GM12878 (cell line): ENCODE results near the gene P2RX4. TPM values are rescaled to one million over a fixed set of nuclear protein-coding genes. Genes with fewer than 3 reads are reported as not detected.

Experiments used
- ATAC-seq: fragments of 200-7000 bp; cut with Tn5 transposase; 3 replicates; pipeline ENCODE4 v1.9.1; 2020; ENCODE audit warnings: mild to moderate bottlenecking, moderate library complexity
- BruUV-seq: library from RNA; stranded (reverse); fragments of 400-500 nt; replicated peaks from 2 replicates; lab custom pipeline; 2021; lab: Mats Ljungman, UMichigan
- CTCF ChIA-PET: fragments of 300-600 bp; sonication (Branson Sonifier 250); formaldehyde crosslinking; extraction: SDS; loops from one replicate; lab custom pipeline; 2021; ENCODE audit warnings: inconsistent platforms; lab: Yijun Ruan, JAX
- POLR2A ChIA-PET: fragments of 350-600 bp; formaldehyde crosslinking; extraction: SDS; loops from one replicate; lab custom pipeline; 2021; ENCODE audit warnings: inconsistent platforms; lab: Charles Lee
- RAD21 ChIA-PET: fragments of 300-600 bp; sonication (Branson Sonifier 250); formaldehyde crosslinking; loops from one replicate; lab custom pipeline; 2023; ENCODE audit warnings: antibody characterized with exemption; ENCODE audit not compliant: unreplicated experiment; lab: Charles Lee
- SMC1A ChIA-PET: fragments of 300-600 bp; sonication (Branson Sonifier 250); formaldehyde crosslinking; loops from one replicate; lab custom pipeline; 2023; ENCODE audit not compliant: unreplicated experiment, uncharacterized antibody; lab: Charles Lee
- DNase-seq: peaks from one replicate; pipeline ENCODE4 v3.0.0-alpha.2; 2011; ENCODE audit warnings: low read depth, low spot score
- FAIRE-seq: peaks from 3 replicates; lab custom pipeline; 2011; peaks lifted over from hg19 to GRCh38; lab: Jason Lieb, UNC
- H2AFZ ChIP-seq: 2 replicates; pipeline ENCODE4 v1.6.0; 2011; ENCODE audit warnings: low read depth, low read length, control low read depth; ENCODE audit not compliant: control insufficient read depth
- H3K27ac ChIP-seq: 2 replicates; pipeline ENCODE4 v1.5.1; 2011; ENCODE audit warnings: control low read depth; ENCODE audit not compliant: control insufficient read depth, insufficient read depth
- H3K27me3 ChIP-seq, 2 experiments: replicated peaks in 1 of 2; 2 replicates each; pipeline versions ENCODE4 v1.6.0 to v1.6.1; 2011; ENCODE audit warnings: low read length in 1 of 2; ENCODE audit not compliant: control insufficient read depth in 2 of 2, insufficient read depth in 2 of 2
- H3K36me3 ChIP-seq, 2 experiments: 2 replicates each; pipeline ENCODE4 v1.5.1; 2011; ENCODE audit warnings: low read length in 1 of 2; ENCODE audit not compliant: control insufficient read depth in 2 of 2, insufficient read depth in 2 of 2
- H3K4me1 ChIP-seq: 2 replicates; pipeline ENCODE4 v1.6.1; 2011; ENCODE audit warnings: mild to moderate bottlenecking, low read length, moderate library complexity, mixed read lengths; ENCODE audit not compliant: control insufficient read depth, insufficient read depth
- H3K4me2 ChIP-seq: 2 replicates; pipeline ENCODE4 v1.6.0; 2011; ENCODE audit warnings: control low read depth; ENCODE audit not compliant: control insufficient read depth, insufficient read depth
- H3K4me3 ChIP-seq: fragments of 200-600 bp; sonication (generic); 2 replicates; pipeline ENCODE4 v1.5.1; 2016
- H3K79me2 ChIP-seq: 2 replicates; pipeline ENCODE4 v1.6.0; 2011; ENCODE audit warnings: low read length; ENCODE audit not compliant: control insufficient read depth, insufficient read depth
- H3K9ac ChIP-seq: 2 replicates; pipeline ENCODE4 v1.8.0; 2011; ENCODE audit warnings: low read length, control low read depth, mixed read lengths; ENCODE audit not compliant: control insufficient read depth, insufficient read depth
- H3K9me3 ChIP-seq: replicated peaks from 3 replicates; pipeline ENCODE4 v1.5.1; 2011; ENCODE audit warnings: mild to moderate bottlenecking, low read length; ENCODE audit not compliant: control insufficient read depth, insufficient read depth
- H4K20me1 ChIP-seq: 2 replicates; pipeline ENCODE4 v1.6.0; 2011; ENCODE audit not compliant: control insufficient read depth, insufficient read depth
- BRCA1 ChIP-seq: IDR thresholded peaks from 2 replicates; pipeline ENCODE4 v1.6.1; 2011; ENCODE audit warnings: low read depth, low read length, improper control_type of control experiment
- ESRRA ChIP-seq: IDR thresholded peaks from 2 replicates; pipeline ENCODE4 v1.6.1; 2012; ENCODE audit warnings: mild to moderate bottlenecking, low read length, improper control_type of control experiment
- HCFC1 ChIP-seq: fragments of 150-350 bp; IDR thresholded peaks from 2 replicates; pipeline ENCODE4 v1.6.1; 2014; ENCODE audit warnings: low read length
- IKZF1 ChIP-seq: fragments of 450-650 bp; conservative IDR thresholded peaks from 2 replicates; pipeline ENCODE4 v1.6.1; 2017; ENCODE audit warnings: antibody characterized with exemption, mild to moderate bottlenecking
- MTA3 ChIP-seq: IDR thresholded peaks from 2 replicates; pipeline ENCODE4 v1.6.1; 2012; ENCODE audit warnings: low read length, inconsistent platforms, borderline replicate concordance
- NFXL1 ChIP-seq: fragments of 450-650 bp; IDR thresholded peaks from 2 replicates; pipeline ENCODE4 v1.6.1; 2017; ENCODE audit warnings: antibody characterized with exemption, mild to moderate bottlenecking, borderline replicate concordance
- NR2F1 ChIP-seq: fragments of 450-650 bp; conservative IDR thresholded peaks from 2 replicates; pipeline ENCODE4 v1.6.1; 2017; ENCODE audit warnings: mild to moderate bottlenecking
- SREBF2 ChIP-seq: IDR thresholded peaks from 2 replicates; pipeline ENCODE4 v1.6.1; 2012; ENCODE audit warnings: mild to moderate bottlenecking, low read length
- SUPT20H ChIP-seq: IDR thresholded peaks from 2 replicates; pipeline ENCODE4 v1.6.1; 2011; ENCODE audit warnings: low read depth, mild to moderate bottlenecking, low read length, moderate library complexity, borderline replicate concordance; ENCODE audit not compliant: control insufficient read depth
- ZNF217 ChIP-seq: fragments of 450-650 bp; IDR thresholded peaks from 2 replicates; pipeline ENCODE4 v1.6.1; 2017; ENCODE audit warnings: antibody characterized with exemption, mild to moderate bottlenecking
- ZNF592 ChIP-seq: fragments of 450-650 bp; IDR thresholded peaks from 2 replicates; pipeline ENCODE4 v1.6.1; 2017; ENCODE audit warnings: mild to moderate bottlenecking, moderate library complexity
- ZNF687 ChIP-seq: fragments of 450-650 bp; IDR thresholded peaks from 2 replicates; pipeline ENCODE4 v1.6.1; 2017; ENCODE audit warnings: mild to moderate bottlenecking, moderate library complexity
- WGBS: methylation state at CpG from one replicate; pipeline ENCODE4 v1.1.6; 2016; ENCODE audit warnings: low lambda C conversion rate; ENCODE audit not compliant: insufficient replicate concordance, insufficient coverage; ENCODE audit errors: missing lambda C conversion rate; 5-methylcytosine and 5-hydroxymethylcytosine counted together
- in situ Hi-C: fragments of 300-500 bp; cut with MboI; formaldehyde crosslinking; loops from 9 replicates; pipeline ENCODE4 v1.14.3; 2018; ENCODE audit warnings: mixed read lengths
- intact Hi-C: fragments of 100-400 bp; cut with micrococcal nuclease; formaldehyde crosslinking; loops from one replicate; pipeline ENCODE4 v1.14.2; 2022; ENCODE audit not compliant: unreplicated experiment
- polyA plus RNA-seq, 11 experiments: library from polyadenylated mRNA; depleted of rRNA in 4 of 11; unstranded in 6 of 11; stranded (reverse) in 5 of 11; fragments of >200 nt; fragmentation: Nextera tagmentation in 4 of 11; fragmentation: Illumina TruSeq in 1 of 11; extraction: Ambion mirVana in 4 of 11; extraction: Trizol in 1 of 11; gene quantifications; 1 replicate in 1 of 11; 2 replicates in 10 of 11; pipeline versions ENCODE4 v1.2.1 to v1.2.3, GENCODE V29; 2011 to 2016; ENCODE audit warnings: inconsistent platforms in 2 of 11, missing spikeins in 2 of 11, low read depth in 1 of 11
- total RNA-seq, 4 experiments: library from RNA; depleted of rRNA in 3 of 4; stranded (reverse); fragments of >200 nt in 3 of 4; fragmentation: Illumina TruSeq in 1 of 4; extraction: Trizol in 1 of 4; gene quantifications; 2 replicates each; pipeline versions ENCODE4 v1.2.1 to v1.2.3, GENCODE V29; 2013 to 2021
- TF ChIP-seq, protein P1 (sequence below): fragments of 450-650 bp; IDR thresholded peaks from 2 replicates; pipeline ENCODE4 v1.6.1; 2016; ENCODE audit warnings: mild to moderate bottlenecking
- TF ChIP-seq, protein P2 (sequence below): IDR thresholded peaks from 2 replicates; pipeline ENCODE4 v1.6.1; 2012; ENCODE audit warnings: low read length, inconsistent platforms

Gene P2RX4
- total and polyA plus RNA-seq, 10 of the 15 experiments (the other 5 are each of a cell fraction or from before 2014, with no cell fraction given) = 9.0 to 43.4 (median 20.5) TPM

DNA sequence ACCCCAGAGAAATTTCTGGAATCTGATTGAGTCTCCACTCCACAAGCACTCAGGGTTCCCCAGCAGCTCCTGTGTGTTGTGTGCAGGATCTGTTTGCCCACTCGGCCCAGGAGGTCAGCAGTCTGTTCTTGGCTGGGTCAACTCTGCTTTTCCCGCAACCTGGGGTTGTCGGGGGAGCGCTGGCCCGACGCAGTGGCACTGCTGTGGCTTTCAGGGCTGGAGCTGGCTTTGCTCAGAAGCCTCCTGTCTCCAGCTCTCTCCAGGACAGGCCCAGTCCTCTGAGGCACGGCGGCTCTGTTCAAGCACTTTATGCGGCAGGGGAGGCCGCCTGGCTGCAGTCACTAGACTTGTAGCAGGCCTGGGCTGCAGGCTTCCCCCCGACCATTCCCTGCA is 23.7 kb downstream of the P2RX4 start:
- Histone ChIP-seq H3K27me3 (no peaks in the 10 kb centered on the region), H4K20me1 (no peaks in the 10 kb centered on the region), H3K27ac (no peak overlapping the region), H3K9me3 (no peaks in the 10 kb centered on the region), H3K36me3 (peaks cover 3% of the 10 kb centered on the region in 2 experiments; a peak in 3 of 4 replicates), H3K4me2 (no peak overlapping the region), H3K4me3 (no peak overlapping the region), H3K4me1 (no peaks in the 10 kb centered on the region), H2AFZ (no peak overlapping the region), H3K79me2 (no peaks in the 10 kb centered on the region), H3K9ac (no peak overlapping the region)
- in situ Hi-C loops = no loop called here
- 94% methylated on average over 11 of the region's 11 CpGs for WGBS
- SMC1A ChIA-PET = interaction anchor here (1.4 to 2.4 kb wide), 2 partner anchors 25 to 174 kb away, joined by 5 to 7 read pairs; no protein-coding TSS in a partner anchor
- RAD21 ChIA-PET = interaction anchor here (1.0 kb wide), 1 partner anchor 173 kb away, joined by 3 read pairs; no protein-coding TSS in a partner anchor
- CTCF ChIA-PET = no interaction called here
- FAIRE-seq = no peak
- intact Hi-C loops = no loop called here
- POLR2A ChIA-PET = no interaction called here
- BruUV-seq = no TSS peak
- DNase-seq = no peak
- no peak for ATAC-seq
- TF ChIP-seq IKZF1 (no peak), BRCA1 (no peak), ESRRA (no peak), NFXL1 (no peak), SREBF2 (no peak), ZNF687 (no peak), ZNF217 (no peak), ZNF592 (no peak), MTA3 (no peak), HCFC1 (no peak), SUPT20H (no peak), NR2F1 (no peak)
- TF ChIP-seq, protein P1, sequence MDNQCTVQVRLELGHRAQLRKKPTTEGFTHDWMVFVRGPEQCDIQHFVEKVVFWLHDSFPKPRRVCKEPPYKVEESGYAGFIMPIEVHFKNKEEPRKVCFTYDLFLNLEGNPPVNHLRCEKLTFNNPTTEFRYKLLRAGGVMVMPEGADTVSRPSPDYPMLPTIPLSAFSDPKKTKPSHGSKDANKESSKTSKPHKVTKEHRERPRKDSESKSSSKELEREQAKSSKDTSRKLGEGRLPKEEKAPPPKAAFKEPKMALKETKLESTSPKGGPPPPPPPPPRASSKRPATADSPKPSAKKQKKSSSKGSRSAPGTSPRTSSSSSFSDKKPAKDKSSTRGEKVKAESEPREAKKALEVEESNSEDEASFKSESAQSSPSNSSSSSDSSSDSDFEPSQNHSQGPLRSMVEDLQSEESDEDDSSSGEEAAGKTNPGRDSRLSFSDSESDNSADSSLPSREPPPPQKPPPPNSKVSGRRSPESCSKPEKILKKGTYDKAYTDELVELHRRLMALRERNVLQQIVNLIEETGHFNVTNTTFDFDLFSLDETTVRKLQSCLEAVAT = no peak
- TF ChIP-seq, protein P2, sequence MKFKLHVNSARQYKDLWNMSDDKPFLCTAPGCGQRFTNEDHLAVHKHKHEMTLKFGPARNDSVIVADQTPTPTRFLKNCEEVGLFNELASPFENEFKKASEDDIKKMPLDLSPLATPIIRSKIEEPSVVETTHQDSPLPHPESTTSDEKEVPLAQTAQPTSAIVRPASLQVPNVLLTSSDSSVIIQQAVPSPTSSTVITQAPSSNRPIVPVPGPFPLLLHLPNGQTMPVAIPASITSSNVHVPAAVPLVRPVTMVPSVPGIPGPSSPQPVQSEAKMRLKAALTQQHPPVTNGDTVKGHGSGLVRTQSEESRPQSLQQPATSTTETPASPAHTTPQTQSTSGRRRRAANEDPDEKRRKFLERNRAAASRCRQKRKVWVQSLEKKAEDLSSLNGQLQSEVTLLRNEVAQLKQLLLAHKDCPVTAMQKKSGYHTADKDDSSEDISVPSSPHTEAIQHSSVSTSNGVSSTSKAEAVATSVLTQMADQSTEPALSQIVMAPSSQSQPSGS = no peak
